K562 (cell line): ENCODE data around the gene GORASP1. TPM values are rescaled to one million over a fixed set of nuclear protein-coding genes. Genes with fewer than 3 reads are reported as not detected.
A peak's percentile ranks its signal among the peaks of the same experiment; 100 is the strongest.

ENCODE experiments used
- CREB3L1 ChIP-seq: fragments of 450-650 bp; IDR thresholded peaks from 2 replicates; pipeline ENCODE4 v1.6.1; 2014; ENCODE audit warnings: low read depth, mild to moderate bottlenecking, moderate library complexity, borderline replicate concordance
- E2F3 ChIP-seq: fragments of 250-450 bp; sonication (Bioruptor Pico); IDR thresholded peaks from 2 replicates; pipeline ENCODE4 v1.4.0; 2020; ENCODE audit warnings: mild to moderate bottlenecking
- ETV1 ChIP-seq: fragments of 450-650 bp; conservative IDR thresholded peaks from 2 replicates; pipeline ENCODE4 v1.6.1; 2016; ENCODE audit warnings: missing genetic modification characterization, control low read depth, low read depth, missing compliant biosample characterization
- GTF2A2 ChIP-seq: IDR thresholded peaks from 2 replicates; pipeline ENCODE4 v1.6.1; 2016; ENCODE audit warnings: mild to moderate bottlenecking, missing genetic modification characterization, missing compliant biosample characterization
- HMBOX1 ChIP-seq: sonication (generic); IDR thresholded peaks from 2 replicates; pipeline ENCODE4 v1.6.1; 2016
- ID3 ChIP-seq, 2 experiments: fragments of 250-450 bp in 1 of 2; fragments of 450-650 bp in 1 of 2; sonication (Bioruptor Pico) in 1 of 2; IDR thresholded peaks; 2 replicates each; pipeline versions ENCODE4 v1.6.1 to v1.8.0; 2016 to 2021; ENCODE audit warnings: mild to moderate bottlenecking in 2 of 2, moderate library complexity in 2 of 2, missing compliant biosample characterization in 1 of 2, missing genetic modification characterization in 1 of 2
- LCOR ChIP-seq: sonication (generic); formaldehyde crosslinking; IDR thresholded peaks from 2 replicates; pipeline ENCODE4 v1.8.0; 2022; ENCODE audit warnings: mild to moderate bottlenecking, missing genetic modification reagents
- MITF ChIP-seq: IDR thresholded peaks from 2 replicates; pipeline ENCODE4 v1.6.1; 2014; ENCODE audit warnings: antibody characterized with exemption
- MTA2 ChIP-seq: fragments of 450-650 bp; IDR thresholded peaks from 2 replicates; pipeline ENCODE4 v1.6.1; 2016; ENCODE audit warnings: low read depth
- MYBL2 ChIP-seq, 2 experiments: fragments of 450-650 bp in 1 of 2; sonication (generic) in 1 of 2; formaldehyde crosslinking in 1 of 2; IDR thresholded peaks; 2 replicates each; pipeline versions ENCODE4 v1.6.1 to v1.8.1; 2017 to 2022; ENCODE audit warnings: borderline replicate concordance in 1 of 2, inconsistent platforms in 1 of 2, low read depth in 1 of 2, mild to moderate bottlenecking in 1 of 2, missing genetic modification reagents in 1 of 2, moderate library complexity in 1 of 2
- PHF21A ChIP-seq: fragments of 450-650 bp; IDR thresholded peaks from 2 replicates; pipeline ENCODE4 v1.6.1; 2017; ENCODE audit warnings: low read depth, borderline replicate concordance
- RBFOX2 ChIP-seq: fragments of 200-400 bp; formaldehyde crosslinking; IDR thresholded peaks from 2 replicates; pipeline ENCODE4 v1.6.1; 2017; ENCODE audit warnings: low read depth, mild to moderate bottlenecking, low read length, moderate library complexity
- SNAPC5 ChIP-seq: fragments of 250-450 bp; sonication (Bioruptor Pico); IDR thresholded peaks from 2 replicates; pipeline ENCODE4 v1.8.0; 2021; ENCODE audit warnings: moderate library complexity, mild to moderate bottlenecking, inconsistent platforms
- ZBTB49 ChIP-seq: sonication (generic); formaldehyde crosslinking; IDR thresholded peaks from 2 replicates; pipeline ENCODE4 v1.8.0; 2022; ENCODE audit warnings: missing genetic modification reagents, mild to moderate bottlenecking, borderline replicate concordance
- ZNF699 ChIP-seq: fragments of 250-450 bp; sonication (Bioruptor Pico); IDR thresholded peaks from 2 replicates; pipeline ENCODE4 v1.8.0; 2021; ENCODE audit warnings: mild to moderate bottlenecking, moderate library complexity; ENCODE audit not compliant: insufficient replicate concordance
- polyA plus RNA-seq, 8 experiments: library from polyadenylated mRNA; depleted of rRNA in 4 of 8; stranded (reverse) in 5 of 8; unstranded in 3 of 8; fragments of >200 nt; fragmentation: Nextera tagmentation in 2 of 8; fragmentation: Illumina TruSeq in 1 of 8; extraction: Ambion mirVana in 2 of 8; extraction: Trizol in 1 of 8; gene quantifications; 2 replicates each; pipeline versions ENCODE4 v1.2.1 to v1.2.3, GENCODE V29; 2011 to 2014; ENCODE audit warnings: inconsistent platforms in 1 of 8, missing spikeins in 1 of 8
- total RNA-seq, 7 experiments: library from RNA; depleted of rRNA in 6 of 7; stranded (reverse); fragments of >200 nt in 6 of 7; fragmentation: Illumina TruSeq in 2 of 7; extraction: Trizol in 2 of 7; gene quantifications; 2 replicates each; pipeline versions ENCODE4 v1.2.1 to v1.2.3, GENCODE V29; 2011 to 2021; ENCODE audit warnings: low replicate concordance in 1 of 7

Gene GORASP1
- total and polyA plus RNA-seq, 9 of the 15 experiments (the other 6 are each of a cell fraction or from before 2014, with no cell fraction given): 8.4 to 87.9 (median 67.6) TPM

- no peak for TF ChIP-seq ETV1 (tag)
- no peak for TF ChIP-seq ZBTB49 (CRISPR knock-in tag)
- TF ChIP-seq MITF: peak; percentile 39; the same call in 1 of the 2 replicates
- TF ChIP-seq SNAPC5: no peak
- no peak for TF ChIP-seq HMBOX1
- no peak for TF ChIP-seq ID3 (CRISPR knock-in tag; IDR thresholded peaks at IDR 0.05)
- peak; percentile 58; the same call in 1 of the 2 replicates for TF ChIP-seq ID3 (tag; IDR thresholded peaks at IDR 0.05)
- peak; percentile 57; the same call in 1 of the 2 replicates for TF ChIP-seq PHF21A
- no peak for TF ChIP-seq MTA2
- TF ChIP-seq LCOR (CRISPR knock-in tag): peak; percentile 96
- TF ChIP-seq GTF2A2 (tag): no peak
- TF ChIP-seq ZNF699: no peak
- TF ChIP-seq E2F3 (CRISPR knock-in tag): no peak
- peak; percentile 82 for TF ChIP-seq RBFOX2
- TF ChIP-seq MYBL2 (IDR thresholded peaks at IDR 0.05; ENCODE audit: low read depth): no peak
- no peak for TF ChIP-seq MYBL2 (CRISPR knock-in tag; IDR thresholded peaks at IDR 0.05; ENCODE audit: borderline replicate concordance)
- TF ChIP-seq CREB3L1: peak; percentile 81; the same call in 1 of the 2 replicates
Measured at GRCh38 chr3:39107388-39108199, at the start of gene GORASP1, which contains the start of gene TTC21A (continued).
